A673 (cell line): ENCODE data around the gene PRL. TPM values are rescaled to one million over a fixed set of nuclear protein-coding genes. Genes with fewer than 3 reads are reported as not detected.
A peak's percentile ranks its signal among the peaks of the same experiment; 100 is the strongest.

Experiments used
- BruUV-seq: library from RNA; stranded (reverse); fragments of 400-500 nt; replicated peaks from 2 replicates; lab custom pipeline; 2021; lab: Mats Ljungman, UMichigan
- CTCF ChIA-PET: fragments of 300-600 bp; sonication (Branson Sonifier 250); formaldehyde crosslinking; loops from one replicate; lab custom pipeline; 2022; ENCODE audit warnings: antibody characterized with exemption; lab: Charles Lee
- POLR2A ChIA-PET: fragments of 300-600 bp; sonication (Branson Sonifier 250); formaldehyde crosslinking; loops from one replicate; lab custom pipeline; 2022; ENCODE audit warnings: antibody characterized with exemption; ENCODE audit not compliant: low non-redundant PET; lab: Charles Lee
- DNase-seq: peaks from one replicate; pipeline ENCODE4 v3.0.0-alpha.2; 2015; ENCODE audit warnings: low spot score
- H3K27ac ChIP-seq: fragments of 200-600 bp; sonication (generic); 2 replicates; pipeline ENCODE4 v1.5.1; 2016; ENCODE audit warnings: mixed run types, low read depth, mild to moderate bottlenecking, mixed read lengths, antibody characterized with exemption, low read length; ENCODE audit not compliant: poor library complexity, severe bottlenecking
- H3K27me3 ChIP-seq: fragments of 200-600 bp; sonication (generic); replicated peaks from 2 replicates; pipeline ENCODE4 v1.6.1; 2017; ENCODE audit warnings: mixed run types, low read depth, mild to moderate bottlenecking, mixed read lengths, antibody characterized with exemption, low read length; ENCODE audit not compliant: insufficient read depth, poor library complexity
- H3K36me3 ChIP-seq: fragments of 200-600 bp; sonication (generic); 2 replicates; pipeline ENCODE4 v1.6.1; 2016; ENCODE audit warnings: mixed run types, mild to moderate bottlenecking, mixed read lengths, antibody characterized with exemption, low read length; ENCODE audit not compliant: insufficient read depth, poor library complexity, severe bottlenecking
- H3K4me1 ChIP-seq: fragments of 200-600 bp; sonication (generic); 2 replicates; pipeline ENCODE4 v1.6.1; 2017; ENCODE audit warnings: mixed run types, mild to moderate bottlenecking, mixed read lengths, antibody characterized with exemption, low read length; ENCODE audit not compliant: insufficient read depth, poor library complexity, severe bottlenecking
- H3K4me3 ChIP-seq: fragments of 200-600 bp; sonication (generic); 2 replicates; pipeline ENCODE4 v1.5.1; 2016; ENCODE audit warnings: low read depth, mixed run types, mild to moderate bottlenecking, mixed read lengths, low read length; ENCODE audit not compliant: poor library complexity, severe bottlenecking
- H3K9me3 ChIP-seq: fragments of 200-600 bp; sonication (generic); 2 replicates; pipeline ENCODE4 v1.6.1; 2016; ENCODE audit warnings: mixed run types, low read depth, mild to moderate bottlenecking, mixed read lengths, antibody characterized with exemption, low read length; ENCODE audit not compliant: poor library complexity, severe bottlenecking
- CTCF ChIP-seq: fragments of 300-800, 200-600 bp; sonication (generic); conservative IDR thresholded peaks from 2 replicates; pipeline ENCODE4 v1.5.1; 2017; ENCODE audit warnings: low read depth, mild to moderate bottlenecking, antibody characterized with exemption, low read length, moderate library complexity, mixed read lengths
- EZH2 ChIP-seq: fragments of 200-600 bp; sonication (generic); IDR thresholded peaks from 2 replicates; pipeline ENCODE4 v1.6.1; 2017; ENCODE audit warnings: borderline replicate concordance, low read depth, mild to moderate bottlenecking, mixed read lengths, antibody characterized with exemption, low read length; ENCODE audit not compliant: poor library complexity, severe bottlenecking
- intact Hi-C: fragments of 100-400 bp; cut with micrococcal nuclease; formaldehyde crosslinking; loops from one replicate; pipeline ENCODE4 v1.10.0; 2022; ENCODE audit not compliant: unreplicated experiment
- total RNA-seq: library from RNA; stranded (reverse); gene quantifications from 2 replicates; pipeline ENCODE4 v1.2.3, GENCODE V29; 2021

PRL gene
- total RNA-seq, 1 experiment from 2014 or later, result not detected

GRCh38 chr6:22320750-22321149 is 23.9 kb upstream of the PRL start:
- Histone ChIP-seq H3K27ac (no peak overlapping the region), H3K36me3 (no peaks in the 10 kb centered on the region), H3K9me3 (no peaks in the 10 kb centered on the region), H3K27me3 (no peaks in the 10 kb centered on the region), H3K4me1 (no peaks in the 10 kb centered on the region), H3K4me3 (no peak overlapping the region)
- BruUV-seq, result no TSS peak
- no peak for DNase-seq
- intact Hi-C loops, result no loop called here
- ChIA-PET POLR2A (no interaction called here), CTCF (no interaction called here)
- TF ChIP-seq CTCF, result no peak
- no peak for TF ChIP-seq EZH2

- no peaks in the 10 kb centered on the region for H3K4me1 ChIP-seq
These were observed 21.6 kb upstream of the PRL start for GRCh38 chr6:22318404-22318803.

GRCh38 chr6:22313796-22314195 is 17.0 kb upstream of the PRL start:
- H3K4me3 ChIP-seq, result no peak overlapping the region
- intact Hi-C loops, result no loop called here
- TF ChIP-seq EZH2, result no peak
- no peak for TF ChIP-seq CTCF
- peak; percentile 49 for DNase-seq
- BruUV-seq, result no TSS peak
- ChIA-PET POLR2A (no interaction called here), CTCF (no interaction called here)
- no peak overlapping the region for H3K27ac ChIP-seq
- H3K27me3 ChIP-seq, result no peaks in the 10 kb centered on the region
- H3K9me3 ChIP-seq, result peaks cover 18% of the 10 kb centered on the region
- H3K4me1 ChIP-seq, result no peaks in the 10 kb centered on the region
- H3K36me3 ChIP-seq, result no peaks in the 10 kb centered on the region

More at GRCh38 chr6:22318404-22318803, 21.6 kb upstream of the PRL start:
- POLR2A ChIA-PET, result no interaction called here
- intact Hi-C loops, result no loop called here
- Histone ChIP-seq H3K4me3 (no peak overlapping the region), H3K27ac (no peak overlapping the region), H3K9me3 (no peaks in the 10 kb centered on the region), H3K36me3 (no peaks in the 10 kb centered on the region), H3K27me3 (no peaks in the 10 kb centered on the region)
- no peak for TF ChIP-seq EZH2
- no peak for TF ChIP-seq CTCF
- no peak for DNase-seq
- CTCF ChIA-PET, result no interaction called here
- BruUV-seq, result no TSS peak
